Measurements from ENCODE around the gene GDPGP1.

DNA sequence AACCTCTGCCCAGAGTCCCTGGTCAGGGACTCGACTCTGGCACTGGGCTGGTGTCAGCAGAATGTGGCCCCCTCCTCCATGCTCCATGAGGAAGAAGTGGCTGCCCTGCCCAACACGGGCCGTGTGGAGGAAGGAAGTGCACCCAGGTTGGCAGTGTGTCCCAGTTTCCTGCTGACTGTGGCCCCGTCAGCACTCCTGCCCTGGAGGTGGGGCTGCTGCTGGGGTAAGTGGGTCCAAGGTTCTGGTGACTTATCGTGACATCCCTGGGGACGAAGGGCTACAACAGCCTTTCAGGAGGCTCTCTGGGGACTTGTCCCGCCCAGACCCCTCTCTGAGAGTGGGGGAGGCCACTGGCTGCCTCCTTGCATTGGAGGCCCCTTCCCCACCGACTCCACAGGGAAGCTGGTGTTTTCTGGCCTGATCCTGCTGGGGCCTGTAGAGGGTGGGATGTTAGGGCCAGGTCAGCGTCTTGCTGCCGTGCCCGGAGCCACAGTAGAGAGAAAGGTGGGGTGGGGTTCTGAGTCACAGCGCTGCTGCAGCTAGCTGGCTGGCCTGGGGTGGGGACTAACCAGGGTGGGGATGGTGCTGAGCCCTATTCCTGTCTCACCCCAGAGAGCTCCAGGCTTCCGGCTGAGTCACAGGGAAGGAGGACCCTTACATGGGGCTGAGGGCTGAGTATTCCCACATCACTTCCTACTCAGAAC is 22.4 kb upstream of the GDPGP1 start:
- TF ChIP-seq, protein P1, sequence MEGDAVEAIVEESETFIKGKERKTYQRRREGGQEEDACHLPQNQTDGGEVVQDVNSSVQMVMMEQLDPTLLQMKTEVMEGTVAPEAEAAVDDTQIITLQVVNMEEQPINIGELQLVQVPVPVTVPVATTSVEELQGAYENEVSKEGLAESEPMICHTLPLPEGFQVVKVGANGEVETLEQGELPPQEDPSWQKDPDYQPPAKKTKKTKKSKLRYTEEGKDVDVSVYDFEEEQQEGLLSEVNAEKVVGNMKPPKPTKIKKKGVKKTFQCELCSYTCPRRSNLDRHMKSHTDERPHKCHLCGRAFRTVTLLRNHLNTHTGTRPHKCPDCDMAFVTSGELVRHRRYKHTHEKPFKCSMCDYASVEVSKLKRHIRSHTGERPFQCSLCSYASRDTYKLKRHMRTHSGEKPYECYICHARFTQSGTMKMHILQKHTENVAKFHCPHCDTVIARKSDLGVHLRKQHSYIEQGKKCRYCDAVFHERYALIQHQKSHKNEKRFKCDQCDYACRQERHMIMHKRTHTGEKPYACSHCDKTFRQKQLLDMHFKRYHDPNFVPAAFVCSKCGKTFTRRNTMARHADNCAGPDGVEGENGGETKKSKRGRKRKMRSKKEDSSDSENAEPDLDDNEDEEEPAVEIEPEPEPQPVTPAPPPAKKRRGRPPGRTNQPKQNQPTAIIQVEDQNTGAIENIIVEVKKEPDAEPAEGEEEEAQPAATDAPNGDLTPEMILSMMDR (IDR thresholded peaks at IDR 0.05), result no peak
- peak; percentile 44 to 77 for TF ChIP-seq POLR2A (IDR thresholded peaks at IDR 0.05)
